Heart left ventricle (tissue), 16 donors: ENCODE data around the gene SLX1A. TPM values are rescaled to one million over a fixed set of nuclear protein-coding genes. Genes with fewer than 3 reads are reported as not detected.

ENCODE experiments used
- ATAC-seq, 4 donors: fragments of 200-7000 bp; cut with Tn5 transposase; one replicate each; pipeline ENCODE4 v1.9.1; 2020 to 2022; ENCODE audit warnings: moderate library complexity in 4 of 4, mild to moderate bottlenecking in 3 of 4, moderate number of reproducible peaks in 1 of 4
- DNase-seq, 5 donors: peaks; one replicate each; pipeline ENCODE4 v3.0.0-alpha.2; 2020
- H3K27ac ChIP-seq, 12 donors: fragments of 200-600 bp; sonication (generic) in 4 of 12; one replicate each; pipeline versions ENCODE4 v1.5.0 to v1.8.0; 2016 to 2022; ENCODE audit warnings: mild to moderate bottlenecking in 2 of 12
- H3K27me3 ChIP-seq, 9 donors: fragments of 200-600 bp; sonication (generic) in 2 of 9; one replicate each; pipeline versions ENCODE4 v1.5.1 to v1.8.0; 2016 to 2022; ENCODE audit warnings: mild to moderate bottlenecking in 3 of 9
- H3K36me3 ChIP-seq, 9 donors: fragments of 200-600 bp; sonication (generic) in 2 of 9; one replicate each; pipeline versions ENCODE4 v1.5.0 to v1.8.0; 2018 to 2022; ENCODE audit warnings: mild to moderate bottlenecking in 2 of 9
- H3K4me1 ChIP-seq, 12 donors: fragments of 200-600 bp; sonication (generic) in 4 of 12; one replicate each; pipeline versions ENCODE4 v1.5.0 to v1.8.0; 2016 to 2022; ENCODE audit warnings: mild to moderate bottlenecking in 3 of 12
- H3K4me3 ChIP-seq, 12 donors: fragments of 200-600 bp; sonication (generic) in 4 of 12; one replicate each; pipeline versions ENCODE4 v1.5.0 to v1.8.0; 2017 to 2022; ENCODE audit warnings: mild to moderate bottlenecking in 9 of 12, moderate library complexity in 4 of 12
- H3K9me3 ChIP-seq, 12 donors: fragments of 200-600 bp; sonication (generic) in 4 of 12; one replicate each; pipeline versions ENCODE4 v1.5.0 to v1.8.0; 2016 to 2022; ENCODE audit warnings: mild to moderate bottlenecking in 1 of 12
- CTCF ChIP-seq, 12 donors: fragments of 200-600 bp; sonication (generic) in 4 of 12; IDR thresholded peaks; one replicate each; pipeline versions ENCODE4 v1.5.0 to v1.8.0; 2018 to 2022; ENCODE audit warnings: antibody characterized with exemption in 12 of 12, mild to moderate bottlenecking in 5 of 12
- POLR2A ChIP-seq, 2 donors: fragments of 450-650 bp; IDR thresholded peaks; one replicate each; pipeline ENCODE4 v1.6.1; 2017; ENCODE audit warnings: antibody characterized with exemption in 2 of 2, mild to moderate bottlenecking in 2 of 2, moderate library complexity in 2 of 2
- WGBS, 4 donors: extraction: QIAGEN DNeasy Blood & Tissue Kit in 2 of 4; methylation state at CpG; one replicate each; pipeline versions ENCODE4 v1.1.5 to v1.1.7; 2013 to 2018; 5-methylcytosine and 5-hydroxymethylcytosine counted together
- intact Hi-C, 10 donors: fragments of 100-400 bp; cut with DNase I; formaldehyde crosslinking; loops; one replicate each; pipeline versions ENCODE4 v1.11.1 to v1.14.2; 2022
- polyA plus RNA-seq, 2 donors: library from polyadenylated mRNA; stranded (reverse); fragments of 200-250 nt; gene quantifications; one replicate each; pipeline ENCODE4 v1.2.3, GENCODE V29; 2013
- total RNA-seq, 9 donors: library from RNA; depleted of rRNA in 2 of 9; stranded (reverse); fragments of >200 nt in 2 of 9; fragmentation: NEBNext Ultra II Directional in 3 of 9; extraction: Animal tissue kit (Norgen Biotek cat#: 25700) in 3 of 9; gene quantifications; one replicate each; pipeline versions ENCODE4 v1.1.0 to v1.2.4, GENCODE V29; 2016 to 2023
- donor health status: ischemic (EF 13 %, LVEDD 7.1; RV severe dilation, severe dysfunction).
- donor health status: healthy with polysubstance abuse.
- donor health status: DM: no; HTN: yes; CAD: no.
- donor health status: DM: no; HTN: no; CAD: no.
- donor health status: ischemic (EF 25% LVEDD 6.9; RV normal size, moderate dysfunction).
- donor health status: ischemic (EF 25% LVEDD 5.7; RV mildly dilated, moderate dysfunction).
- donor health status: healthy.
- donor health status: DM: yes; HTN: yes; CAD: no.
- donor health status: ischemic (EF 35%, LVEDD 5.7; RV mildly dilated, moderate dysfunction).
- donor health status: nonischemic (EF 11% LVEDD 7.7; RV severe dilation, severe dysfunction).
- donor health status: DM: yes; HTN: yes; CAD: no.
- donor health status: PGD.
- donor health status: ischemic (EF 29% LVEDD 5.4; RV normal size, mild dysfunction).
- donor health status: nonischemic (EF 23%, LVEDD 6.1; RV moderate dilation, normal function).

SLX1A gene
- total and polyA plus RNA-seq, 11 donors, result 8.2 to 32.2 (median 25.6) TPM

GRCh38 chr16:30147843-30148510, 45.7 kb upstream of the SLX1A start:
- ATAC-seq, result no peak
- Histone ChIP-seq H3K4me3 (no peak overlapping the region), H3K27me3 (no peaks in the 10 kb centered on the region), H3K9me3 (peaks cover 0 to 16% (median 8%) of the 10 kb centered on the region in 12 donors), H3K27ac (no peak overlapping the region), H3K4me1 (peaks cover 0 to 6% (median 0%) of the 10 kb centered on the region in 12 donors), H3K36me3 (no peaks in the 10 kb centered on the region)
- intact Hi-C loops, result no loop called here
- no peak for DNase-seq
- TF ChIP-seq POLR2A (IDR thresholded peaks at IDR 0.05) (no peak), CTCF (IDR thresholded peaks at IDR 0.05) (no peak)
- WGBS, 4 donors, result 79 to 95% (median 92%) methylated on average over 3 of the region's 3 CpGs

- Histone ChIP-seq H3K4me1 (peaks cover 0 to 6% (median 0%) of the 10 kb centered on the region in 12 donors), H3K4me3 (no peak overlapping the region), H3K9me3 (peaks cover 0 to 16% (median 8%) of the 10 kb centered on the region in 12 donors), H3K27ac (peak overlapping the region in 1 of 12 donors; percentile 74), H3K27me3 (no peaks in the 10 kb centered on the region), H3K36me3 (no peaks in the 10 kb centered on the region)
- no peak for ATAC-seq
- intact Hi-C loops, result no loop called here
- no peak for TF ChIP-seq CTCF (IDR thresholded peaks at IDR 0.05)
- no peak for DNase-seq
- WGBS, 4 donors, result 85 to 89% (median 87%) methylated on average over 5 of the region's 5 CpGs
Observed at GRCh38 chr16:30149250-30149930, 44.3 kb upstream of the SLX1A start.

- DNase-seq (no peak), ATAC-seq (no peak)
- no peak overlapping the region for H3K27ac ChIP-seq
- H3K4me1 ChIP-seq, result peaks cover 0 to 6% (median 0%) of the 10 kb centered on the region in 12 donors
- H3K36me3 ChIP-seq, result no peaks in the 10 kb centered on the region
- TF ChIP-seq POLR2A (IDR thresholded peaks at IDR 0.05), result no peak
- TF ChIP-seq CTCF (IDR thresholded peaks at IDR 0.05), result no peak
- H3K9me3 ChIP-seq, result peaks cover 0 to 16% (median 8%) of the 10 kb centered on the region in 12 donors
- H3K4me3 ChIP-seq, result no peak overlapping the region
- no peaks in the 10 kb centered on the region for H3K27me3 ChIP-seq
- 80 to 91% (median 90%) methylated on average over 6 to 7 of the region's 7 CpGs for WGBS, 4 donors
- intact Hi-C loops, result no loop called here
Observed at GRCh38 chr16:30151091-30151490, 42.6 kb upstream of the SLX1A start.

GRCh38 chr16:30152517-30152916, 41.2 kb upstream of the SLX1A start:
- H3K4me3 ChIP-seq, result no peak overlapping the region
- intact Hi-C loops, result no loop called here
- 92 to 95% (median 94%) methylated on average over 9 of the region's 9 CpGs for WGBS, 4 donors

More at GRCh38 chr16:30152517-30152916, 41.2 kb upstream of the SLX1A start:
- DNase-seq, result no peak
- TF ChIP-seq POLR2A (IDR thresholded peaks at IDR 0.05) (no peak), CTCF (IDR thresholded peaks at IDR 0.05) (no peak)
- H3K36me3 ChIP-seq, result no peaks in the 10 kb centered on the region
- no peaks in the 10 kb centered on the region for H3K27me3 ChIP-seq
- ATAC-seq, result no peak
- peaks cover 0 to 16% (median 8%) of the 10 kb centered on the region in 12 donors for H3K9me3 ChIP-seq
- H3K4me1 ChIP-seq, result peaks cover 0 to 6% (median 0%) of the 10 kb centered on the region in 12 donors
- H3K27ac ChIP-seq, result no peak overlapping the region
